CD4-positive, alpha-beta T cell treated with Interleukin-17A for 4 hours (primary cell): ENCODE measurements around the gene BACE2.

ENCODE experiments used
- DNase-seq: peaks from one replicate; pipeline ENCODE4 v3.0.0-alpha.2; 2020; ENCODE audit warnings: mixed read lengths

Gene BACE2

GRCh38 chr21:41167348-41168342 is at the start of gene BACE2:
TSS of gene BACE2 (plus strand) at chr21:41168160. CDS start at chr21:41168264, 104 bp downstream.
- peak; percentile 26 for DNase-seq

- DNase-seq, result no peak
Observed at GRCh38 chr21:41119901-41120300, 48.1 kb upstream of the BACE2 start.

DNA sequence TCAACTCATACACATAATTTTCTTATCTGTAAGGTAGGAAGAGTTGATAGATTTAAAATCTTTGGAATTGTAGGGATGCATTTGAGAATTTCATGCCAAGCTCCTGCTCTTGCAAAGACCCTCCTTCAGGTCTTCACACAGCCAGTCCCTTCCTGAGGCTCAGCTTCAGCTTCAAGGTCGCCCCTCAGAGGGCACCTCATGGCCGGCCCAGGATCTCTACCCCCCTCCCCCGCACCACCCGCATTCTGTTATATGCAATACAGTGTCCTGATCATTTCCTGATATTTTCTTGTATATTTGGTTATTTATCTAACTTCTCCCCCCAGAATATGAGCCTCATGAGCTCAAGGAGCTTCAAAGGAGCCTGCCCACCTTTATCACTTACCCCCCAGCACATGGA is 47.0 kb upstream of the BACE2 start:
- no peak for DNase-seq

GRCh38 chr21:41121785-41122415 is 46.1 kb upstream of the BACE2 start:
- peak; percentile 28 for DNase-seq

DNA sequence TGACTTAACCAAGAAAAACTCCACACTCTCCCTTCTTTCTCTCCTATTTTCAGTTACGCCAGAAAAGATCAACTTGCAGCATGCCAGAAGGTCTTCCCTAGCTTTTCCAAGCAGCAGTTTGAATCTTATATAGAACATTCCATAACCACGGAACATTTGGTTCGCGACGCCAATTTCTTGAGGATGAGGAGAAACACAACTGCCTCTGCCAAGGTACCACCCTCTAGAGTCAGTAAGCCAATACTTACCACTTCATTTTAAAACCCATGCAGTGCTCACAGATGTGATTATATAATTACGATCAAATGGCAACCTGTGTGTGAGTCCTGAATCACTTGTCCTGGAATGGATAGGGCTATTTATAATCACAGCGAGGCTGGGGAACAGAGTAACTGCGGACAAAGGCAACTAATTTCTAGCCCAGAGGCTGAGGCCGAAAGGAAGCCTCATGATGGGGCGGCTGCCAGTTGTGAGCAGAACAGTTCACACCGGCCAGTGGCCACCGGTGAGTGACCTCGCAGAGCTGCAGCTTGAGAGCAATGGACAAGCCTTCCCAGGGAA is 43.2 kb upstream of the BACE2 start:
- DNase-seq, result no peak

GRCh38 chr21:41128981-41129380 is 39.0 kb upstream of the BACE2 start:
- no peak for DNase-seq

GRCh38 chr21:41130883-41131282 is 37.1 kb upstream of the BACE2 start:
- no peak for DNase-seq

DNA sequence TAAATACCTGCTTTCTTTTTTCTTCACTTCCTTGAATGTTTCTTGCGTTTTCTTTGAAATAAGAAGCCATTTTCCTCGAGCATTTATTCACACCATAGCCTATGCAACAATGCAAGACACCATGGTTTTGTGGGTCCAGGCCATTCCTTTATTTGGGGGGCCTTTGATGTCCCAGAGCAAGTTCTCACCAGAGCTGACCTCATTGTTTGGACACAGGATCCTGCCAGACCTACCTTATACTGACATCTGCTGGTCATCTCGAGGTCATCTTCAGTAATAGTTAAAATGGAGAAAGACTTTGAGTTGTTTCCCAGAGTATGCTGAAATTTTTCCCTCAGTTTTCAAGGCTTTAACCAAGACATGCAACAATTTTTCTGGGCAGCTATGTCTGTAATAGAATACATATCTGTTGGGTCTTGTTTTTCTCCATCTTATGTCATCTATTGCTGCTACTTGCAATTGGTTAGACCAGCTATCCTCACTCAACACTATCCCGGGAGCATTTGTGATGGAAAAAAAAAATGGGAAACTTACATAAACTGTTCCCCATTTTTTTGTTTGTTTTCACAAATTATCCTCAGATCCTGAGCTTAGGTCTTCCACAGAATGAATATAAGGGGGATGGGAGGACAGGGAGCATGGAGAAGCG is 34.0 kb upstream of the BACE2 start:
- DNase-seq, result no peak

GRCh38 chr21:41135746-41136145 is 32.2 kb upstream of the BACE2 start:
- no peak for DNase-seq

GRCh38 chr21:41136286-41136685 is 31.7 kb upstream of the BACE2 start:
- no peak for DNase-seq

- DNase-seq, result no peak
Observed at GRCh38 chr21:41137401-41137800, 30.6 kb upstream of the BACE2 start.

DNA sequence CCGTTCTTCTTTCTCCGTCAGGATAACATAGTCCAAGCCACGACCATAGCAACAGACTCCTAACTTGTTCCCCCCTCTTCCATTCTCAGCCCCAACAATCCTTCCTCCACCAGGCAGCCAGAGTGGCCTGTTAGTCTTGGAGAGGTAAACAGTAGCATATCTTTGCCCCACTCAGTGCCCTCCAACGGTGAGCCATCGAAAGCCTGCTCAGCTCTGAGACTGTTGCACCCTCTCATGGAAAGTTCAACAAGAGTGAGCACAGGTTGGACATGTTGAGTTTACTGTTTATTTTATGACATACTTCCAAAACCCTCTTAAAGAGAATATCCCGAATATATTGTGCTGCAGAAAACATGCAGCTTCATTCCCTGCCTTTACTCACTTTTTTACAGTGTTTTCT is 30.1 kb upstream of the BACE2 start:
- no peak for DNase-seq

- no peak for DNase-seq
Observed at GRCh38 chr21:41138711-41139110, 29.2 kb upstream of the BACE2 start.

GRCh38 chr21:41139275-41139674 is 28.7 kb upstream of the BACE2 start:
- no peak for DNase-seq

DNA sequence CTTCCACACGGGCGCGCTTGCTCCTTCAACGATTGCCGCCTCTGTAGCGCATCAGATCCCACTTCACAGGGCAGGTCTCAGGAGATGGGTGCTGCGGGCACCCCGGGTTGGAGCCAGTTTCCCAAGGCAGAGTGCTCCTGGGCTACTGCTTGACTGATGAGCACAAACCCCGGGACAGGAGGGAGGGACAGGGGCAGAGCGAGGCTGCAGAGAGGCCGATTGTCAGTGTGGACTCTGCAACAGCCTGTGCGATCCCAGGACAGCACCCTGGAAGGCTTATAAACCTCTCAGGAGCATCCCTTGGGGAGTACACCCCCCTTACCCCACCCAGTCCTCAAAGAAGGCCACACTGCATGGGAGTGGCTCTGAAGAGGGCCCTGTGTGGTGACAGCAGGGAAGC is 28.0 kb upstream of the BACE2 start:
- no peak for DNase-seq

GRCh38 chr21:41141031-41141457 is 26.9 kb upstream of the BACE2 start:
- DNase-seq, result no peak

GRCh38 chr21:41142051-41142795 is 25.7 kb upstream of the BACE2 start:
- DNase-seq, result no peak

DNA sequence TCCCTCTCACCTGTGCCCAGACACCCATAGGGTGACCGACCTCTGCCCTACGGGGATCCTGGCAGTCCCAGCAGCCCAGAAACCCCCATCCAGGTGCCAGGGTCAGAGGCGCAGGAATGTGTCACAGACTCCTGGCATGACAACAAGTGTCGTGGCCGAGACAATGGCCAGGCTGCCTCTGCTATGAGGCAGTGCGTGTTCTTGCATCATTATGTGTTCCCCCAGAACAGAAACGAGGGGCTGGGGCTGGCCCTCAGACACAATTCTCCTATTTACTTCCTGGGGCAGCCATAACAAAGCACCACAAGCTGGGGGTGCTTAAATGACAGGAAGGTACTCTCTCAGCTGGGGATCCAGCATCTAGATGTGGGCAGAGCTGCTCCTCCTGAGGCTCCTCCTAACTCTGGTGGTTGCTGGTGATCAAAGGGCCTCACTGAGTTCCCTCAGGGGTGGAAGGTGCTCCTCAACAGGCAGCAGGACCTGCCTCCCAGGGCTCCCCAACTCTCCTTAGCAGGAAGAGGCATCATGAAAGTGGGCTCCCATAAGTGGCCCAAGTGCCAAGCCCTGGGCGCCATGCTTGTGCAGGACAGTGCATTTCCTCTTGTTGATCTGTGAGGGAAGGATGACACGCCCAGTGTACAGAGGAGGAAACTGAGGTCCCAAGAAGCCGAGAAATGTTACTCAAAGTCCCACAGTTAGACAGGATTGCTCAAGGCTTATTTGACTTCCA is 24.2 kb upstream of the BACE2 start:
- no peak for DNase-seq

DNA sequence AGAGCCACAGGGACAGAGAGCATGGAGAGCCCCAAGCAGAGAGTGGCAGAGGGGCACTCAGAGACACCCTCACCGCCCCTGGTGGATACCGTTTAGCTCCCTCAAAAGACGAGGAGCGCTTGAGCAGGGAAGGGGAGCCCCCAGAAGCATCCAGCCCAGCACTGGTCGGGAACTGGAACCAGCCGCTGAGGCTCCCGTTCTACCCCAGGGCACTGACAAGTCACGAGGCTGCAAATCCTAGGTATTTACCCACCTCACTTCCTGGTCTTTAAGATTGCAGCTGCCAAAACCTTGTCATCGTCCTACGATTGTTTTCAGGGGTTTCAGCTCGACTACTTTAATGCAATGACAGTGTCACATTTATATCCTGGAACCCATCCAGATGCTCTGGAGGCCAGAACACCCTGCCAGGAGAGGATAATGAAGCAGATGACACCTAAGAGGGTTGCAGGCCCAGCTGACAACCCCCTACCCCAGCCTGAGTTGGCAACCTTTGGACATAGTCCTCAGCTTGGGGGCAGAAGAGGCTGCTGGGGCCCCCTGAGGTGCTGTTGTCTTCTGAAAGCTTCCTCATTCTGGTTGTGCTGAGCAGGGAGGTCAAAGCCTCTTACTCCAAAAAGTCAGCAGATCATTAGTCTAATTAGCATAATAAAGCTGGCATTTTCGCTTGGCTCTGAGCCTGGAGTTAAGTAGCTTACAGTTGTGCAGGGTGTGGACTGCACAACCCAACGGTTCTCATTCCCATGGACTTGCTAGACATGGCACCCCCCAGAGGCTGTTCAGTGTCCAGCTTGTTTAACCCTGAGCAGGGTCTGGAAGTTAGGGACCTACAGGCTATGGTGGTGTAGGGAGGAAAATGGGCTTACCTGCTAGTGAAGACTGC is 20.6 kb upstream of the BACE2 start:
- DNase-seq, result no peak

DNA sequence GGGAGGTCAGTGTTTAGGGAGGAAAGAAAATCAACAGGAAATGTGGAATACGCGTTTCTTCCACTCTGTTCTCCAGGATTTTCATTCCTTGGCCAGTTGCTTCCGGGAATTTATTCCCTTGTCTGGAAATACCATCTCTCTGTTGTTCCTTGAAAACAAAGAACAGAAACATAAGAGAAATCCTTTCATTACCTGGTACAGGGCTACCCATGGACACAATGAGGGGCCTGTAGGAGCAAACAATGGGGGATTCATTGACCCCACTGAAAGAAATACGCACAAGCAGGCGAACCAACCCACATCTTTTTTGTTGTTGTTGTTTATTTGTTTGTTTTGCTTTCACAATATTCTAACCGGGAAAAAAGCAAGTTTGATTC is 20.0 kb upstream of the BACE2 start:
- DNase-seq, result no peak

GRCh38 chr21:41148798-41149197 is 19.2 kb upstream of the BACE2 start:
- DNase-seq, result no peak
